HG03378 (cell line): ENCODE measurements around the gene CALN1.

Experiments
- ATAC-seq: cut with Tn5 transposase; IDR thresholded peaks from one replicate; pipeline ENCODE4 v1.9.1; 2021; ENCODE audit warnings: mild to moderate bottlenecking, moderate library complexity; ENCODE audit not compliant: unreplicated experiment

Gene CALN1

GRCh38 chr7:71904484-71904883, 507.7 kb downstream of the CALN1 start:
- no peak for ATAC-seq

GRCh38 chr7:71900556-71900955, 511.6 kb downstream of the CALN1 start:
- ATAC-seq, result no peak

GRCh38 chr7:71896535-71896934, 515.6 kb downstream of the CALN1 start:
- ATAC-seq, result no peak

- no peak for ATAC-seq
Measured at GRCh38 chr7:71886046-71886445, 526.1 kb downstream of the CALN1 start.

GRCh38 chr7:71885487-71885886, 526.7 kb downstream of the CALN1 start:
- ATAC-seq, result no peak

GRCh38 chr7:71883415-71883814, 528.7 kb downstream of the CALN1 start:
- ATAC-seq, result no peak

- no peak for ATAC-seq
Measured at GRCh38 chr7:71871446-71871845, 540.7 kb downstream of the CALN1 start.

GRCh38 chr7:71870812-71871211, 541.3 kb downstream of the CALN1 start:
- ATAC-seq, result no peak

- no peak for ATAC-seq
Measured at GRCh38 chr7:71868797-71869196, 543.3 kb downstream of the CALN1 start.

GRCh38 chr7:71867626-71868025, 544.5 kb downstream of the CALN1 start:
- ATAC-seq, result no peak

- ATAC-seq, result no peak
Measured at GRCh38 chr7:71865172-71865571, 547.0 kb downstream of the CALN1 start.

- no peak for ATAC-seq
Measured at GRCh38 chr7:71864130-71864529, 548.0 kb downstream of the CALN1 start.

GRCh38 chr7:71860572-71860971, 551.6 kb downstream of the CALN1 start:
- no peak for ATAC-seq

GRCh38 chr7:71857338-71857737, 554.8 kb downstream of the CALN1 start:
- no peak for ATAC-seq

GRCh38 chr7:71854546-71855397, 557.4 kb downstream of the CALN1 start:
- ATAC-seq, result no peak

GRCh38 chr7:71851776-71852498, 560.2 kb downstream of the CALN1 start:
- ATAC-seq, result no peak

GRCh38 chr7:71846160-71846559, 566.0 kb downstream of the CALN1 start:
- ATAC-seq, result no peak

GRCh38 chr7:71843676-71844075, 568.5 kb downstream of the CALN1 start:
- no peak for ATAC-seq

GRCh38 chr7:71842786-71843185, 569.4 kb downstream of the CALN1 start:
- ATAC-seq, result no peak

- no peak for ATAC-seq
Measured at GRCh38 chr7:71842381-71842780, 569.8 kb downstream of the CALN1 start.

- no peak for ATAC-seq
Measured at GRCh38 chr7:71835056-71835455, 577.1 kb downstream of the CALN1 start.

- no peak for ATAC-seq
Measured at GRCh38 chr7:71829515-71829914, 582.6 kb downstream of the CALN1 start.
